ENCODE measurements around the gene NHS. TPM values are rescaled to one million over a fixed set of nuclear protein-coding genes. Genes with fewer than 3 reads are reported as not detected.

NHS gene
- total and polyA plus RNA-seq, 2 of the 4 experiments (the other 2 are of a cell fraction) = 0.36 to 0.90 TPM

DNA sequence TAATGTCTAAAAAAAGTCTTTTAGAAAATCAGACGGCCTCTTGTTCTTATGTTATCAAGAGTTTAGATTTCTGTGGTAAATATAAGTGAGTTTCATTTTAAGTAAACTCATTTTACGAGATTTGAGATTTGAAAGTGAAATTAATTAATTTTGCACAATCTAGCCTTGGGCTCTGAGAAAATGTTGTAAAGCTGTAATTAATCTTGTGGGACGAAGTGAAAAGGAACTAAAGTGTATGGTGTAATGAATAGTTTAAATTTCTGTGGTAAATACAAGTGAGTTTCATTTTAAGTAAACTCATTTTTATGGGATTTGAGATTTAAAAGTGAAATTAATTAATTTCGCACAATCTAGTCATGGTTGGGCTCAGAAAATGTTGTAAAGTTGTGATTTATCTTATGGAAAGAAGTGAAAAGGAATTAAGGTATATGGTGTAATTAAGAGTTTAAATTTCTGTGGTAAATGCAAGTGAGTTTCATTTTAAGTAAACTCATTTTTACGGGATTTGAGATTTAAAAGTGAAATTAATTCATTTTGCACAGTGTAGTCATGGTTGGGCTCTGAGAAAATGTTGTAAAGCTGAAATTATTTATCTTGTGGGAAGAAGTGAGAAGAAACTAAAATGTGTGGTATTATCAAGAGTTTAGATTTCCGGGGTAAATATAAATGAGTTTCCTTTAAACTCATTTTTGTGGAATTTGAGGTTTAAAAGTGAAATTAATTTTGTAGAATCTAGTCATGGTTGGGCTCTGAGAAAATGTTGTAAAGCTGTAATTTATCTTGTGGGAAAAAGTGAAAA, 363.9 kb downstream of the NHS start:
- peak overlapping the region; percentile 75 for H3K4me2 ChIP-seq (ENCODE audit: low read depth, low read length)
- no peak overlapping the region for H3K4ac ChIP-seq (ENCODE audit: low read depth, low read length)
- no peak for ATAC-seq (ENCODE audit: low read depth)
- CTCF ChIA-PET = interaction anchor here (0.8 kb wide), 1 partner anchor 10 kb away, joined by 3 read pairs; no protein-coding TSS in a partner anchor
- H3K27me3 ChIP-seq (ENCODE audit: control insufficient read depth, insufficient read depth, low read length) = no peaks in the 10 kb centered on the region
- no peaks in the 10 kb centered on the region for H3K36me3 ChIP-seq (ENCODE audit: control insufficient read depth, insufficient read depth, low read length)
- H2BK15ac ChIP-seq (ENCODE audit: low read depth, low read length) = no peak overlapping the region
- DNase-seq = no peak
- H2BK5ac ChIP-seq (ENCODE audit: low read depth, low read length, poor library complexity, severe bottlenecking) = peak overlapping the region; percentile 19
- H3K14ac ChIP-seq (replicated peaks; ENCODE audit: low read depth, low read length) = no peak overlapping the region
- no peak overlapping the region for H3K23ac ChIP-seq (ENCODE audit: low read depth, low read length)
- no peak overlapping the region for H3K56ac ChIP-seq (ENCODE audit: extremely low read depth, insufficient read depth, low read length)
- H3K9me1 ChIP-seq (ENCODE audit: insufficient read depth, low read length) = no peaks in the 10 kb centered on the region
- H2AK5ac ChIP-seq (ENCODE audit: low read depth, low read length) = no peak overlapping the region
- H4K8ac ChIP-seq (ENCODE audit: low read depth in 2 of 2, low read length in 2 of 2) = peak overlapping the region in 1 of 2 experiments; percentile 16; a peak in 1 of 4 replicates
- no peaks in the 10 kb centered on the region for H3K4me1 ChIP-seq (ENCODE audit: control insufficient read depth, insufficient read depth, low read length)
- H3K18ac ChIP-seq (ENCODE audit: low read depth, low read length) = no peak overlapping the region
- H3K9me3 ChIP-seq (ENCODE audit: control insufficient read depth, insufficient read depth, low read length) = no peaks in the 10 kb centered on the region
- no peaks in the 10 kb centered on the region; a peak in 2 of 4 replicates for H3K79me1 ChIP-seq (ENCODE audit: low read depth in 1 of 2, low read length in 2 of 2)
- H4K5ac ChIP-seq (ENCODE audit: low read depth, low read length) = no peak overlapping the region
- no peak overlapping the region for H2BK20ac ChIP-seq (ENCODE audit: low read depth, low read length)
- no peak overlapping the region for H4K91ac ChIP-seq (ENCODE audit: insufficient read depth, low read depth, low read length)
- H3K9ac ChIP-seq (ENCODE audit: low read depth, low read length) = peak overlapping the region; percentile 74
- H3K27ac ChIP-seq (ENCODE audit: insufficient read depth, low read length) = no peak overlapping the region
- no peak overlapping the region for H2BK120ac ChIP-seq (ENCODE audit: low read depth, low read length)
- POLR2A ChIA-PET (ENCODE audit: unreplicated experiment) = no interaction called here
- TF ChIP-seq CHD1 (IDR thresholded peaks at IDR 0.05; ENCODE audit: low read depth, low read length) (no peak), NFE2L2 (IDR thresholded peaks at IDR 0.05; ENCODE audit: low read depth, low read length) (no peak), CTCF (conservative IDR thresholded peaks at IDR 0.05; ENCODE audit: low read depth, low read length) (no peak), MXI1 (IDR thresholded peaks at IDR 0.05; ENCODE audit: borderline replicate concordance, low read depth, low read length) (no peak), SMC3 (IDR thresholded peaks at IDR 0.05; ENCODE audit: low read depth, low read length) (no peak), FOS (IDR thresholded peaks at IDR 0.05; ENCODE audit: low read depth, low read length) (no peak), RAD21 (IDR thresholded peaks at IDR 0.05; ENCODE audit: low read length) (no peak)
- dilution Hi-C loops (cut with HindIII; ENCODE audit: low sequenced_read_pairs, unreplicated experiment) (no loop called here), intact Hi-C loops (cut with micrococcal nuclease) (loop anchor here (5.0 kb wide), 1 partner anchor 362 kb away; the partner anchor contains the start of gene NHS), in situ Hi-C loops (cut with MboI; ENCODE audit: low sequenced_read_pairs) (no loop called here)
- WGBS, 2 experiments (ENCODE audit: extremely low coverage in 2 of 2, insufficient read length in 1 of 2) = 33% methylated on average over 1 of the region's 6 CpGs; no CpG with 5 or more reads in 1 of the 2 experiments
- BruUV-seq (replicated peaks) = no TSS peak
- peaks cover 3% of the 10 kb centered on the region; the same call in 1 of the 2 replicates for H4K20me1 ChIP-seq (ENCODE audit: insufficient read depth, low read length)
- H3K4me3 ChIP-seq (ENCODE audit: insufficient read depth, low read depth, low read length) = peak overlapping the region; percentile 89
- no peak overlapping the region for H2AFZ ChIP-seq (replicated peaks; ENCODE audit: low read length, poor library complexity)
- no peak overlapping the region for H2AK9ac ChIP-seq (replicated peaks; ENCODE audit: low read depth, low read length, poor library complexity)
